DOHH2 (cell line): Measurements from ENCODE around the gene CFAP46.

ENCODE experiments used
- EZH2phosphoT487 ChIP-seq: fragments of 200-600 bp; sonication (generic); IDR thresholded peaks from 2 replicates; pipeline ENCODE4 v1.6.1; 2017; ENCODE audit warnings: borderline replicate concordance, mild to moderate bottlenecking, antibody characterized with exemption, low read length, moderate library complexity, mixed read lengths
- TF ChIP-seq, protein P1 (sequence below): fragments of 200-600 bp; sonication (generic); IDR thresholded peaks from one replicate; pipeline ENCODE4 v1.5.1; 2014; ENCODE audit warnings: antibody characterized with exemption, mild to moderate bottlenecking, low read depth, low read length; ENCODE audit not compliant: poor library complexity, severe bottlenecking

DNA sequence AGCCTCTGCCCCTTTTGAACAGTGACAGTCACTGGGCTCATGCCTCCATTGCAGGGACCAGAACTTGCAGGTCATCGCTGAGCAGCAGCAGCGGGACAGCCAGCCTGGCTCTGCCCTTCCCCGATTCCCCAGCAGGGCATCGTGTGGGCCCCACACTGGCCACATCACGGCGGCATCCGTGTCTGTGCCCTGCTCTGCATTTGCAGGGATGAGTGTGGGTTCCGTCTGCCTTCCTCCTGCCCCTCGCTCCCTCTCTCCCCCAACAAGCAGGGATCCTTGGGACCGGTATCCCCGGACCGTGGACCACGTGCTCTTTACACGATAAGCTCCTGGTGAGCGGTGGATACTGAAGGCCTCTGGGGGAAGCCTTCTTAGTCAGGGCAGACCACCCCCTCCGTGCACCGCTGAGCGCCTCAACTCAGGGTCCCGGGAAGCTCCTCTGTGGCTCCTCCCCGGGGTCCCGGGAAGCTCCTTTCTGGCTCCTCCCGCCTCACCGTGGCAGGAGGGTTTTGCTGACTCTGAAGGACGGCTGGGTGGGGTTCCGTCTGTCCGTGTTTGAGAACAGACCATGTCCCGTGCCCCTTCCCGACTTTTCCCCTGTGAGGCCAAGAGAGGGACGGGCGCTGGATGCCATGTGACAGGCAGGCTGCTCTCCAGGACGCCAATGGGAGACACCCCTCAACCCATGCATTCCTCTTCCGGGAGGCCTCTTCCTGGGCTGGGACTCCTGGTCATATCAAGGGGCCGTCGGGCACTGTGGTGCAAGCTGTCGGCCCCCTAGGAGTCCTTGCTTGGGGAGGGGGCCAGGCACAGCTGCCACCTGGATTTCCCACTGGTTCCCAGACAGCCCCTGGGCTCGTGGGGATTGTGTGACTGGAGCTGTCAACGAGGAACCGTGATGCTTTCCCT is 132.9 kb downstream of the CFAP46 start:
- TF ChIP-seq, protein P1, sequence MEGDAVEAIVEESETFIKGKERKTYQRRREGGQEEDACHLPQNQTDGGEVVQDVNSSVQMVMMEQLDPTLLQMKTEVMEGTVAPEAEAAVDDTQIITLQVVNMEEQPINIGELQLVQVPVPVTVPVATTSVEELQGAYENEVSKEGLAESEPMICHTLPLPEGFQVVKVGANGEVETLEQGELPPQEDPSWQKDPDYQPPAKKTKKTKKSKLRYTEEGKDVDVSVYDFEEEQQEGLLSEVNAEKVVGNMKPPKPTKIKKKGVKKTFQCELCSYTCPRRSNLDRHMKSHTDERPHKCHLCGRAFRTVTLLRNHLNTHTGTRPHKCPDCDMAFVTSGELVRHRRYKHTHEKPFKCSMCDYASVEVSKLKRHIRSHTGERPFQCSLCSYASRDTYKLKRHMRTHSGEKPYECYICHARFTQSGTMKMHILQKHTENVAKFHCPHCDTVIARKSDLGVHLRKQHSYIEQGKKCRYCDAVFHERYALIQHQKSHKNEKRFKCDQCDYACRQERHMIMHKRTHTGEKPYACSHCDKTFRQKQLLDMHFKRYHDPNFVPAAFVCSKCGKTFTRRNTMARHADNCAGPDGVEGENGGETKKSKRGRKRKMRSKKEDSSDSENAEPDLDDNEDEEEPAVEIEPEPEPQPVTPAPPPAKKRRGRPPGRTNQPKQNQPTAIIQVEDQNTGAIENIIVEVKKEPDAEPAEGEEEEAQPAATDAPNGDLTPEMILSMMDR: no peak
- TF ChIP-seq EZH2phosphoT487: no peak
